Nephron progenitor cell (in vitro differentiated cells): ENCODE data around the gene CTNND1.
"Not testable (repeated sequence)": the region's sequence is repeated elsewhere in the genome, so short reads cannot be mapped to it uniquely, and the experiment has no call there.

Experiments used
- DNase-seq: peaks from one replicate; pipeline ENCODE4 v3.0.0; 2021
- H3K27ac Mint-ChIP-seq: 2 replicates; pipeline ENCODE4 v1.8.0; 2021; ENCODE audit warnings: mild to moderate bottlenecking, moderate library complexity, mixed read lengths
- H3K27me3 Mint-ChIP-seq: 2 replicates; pipeline ENCODE4 v1.8.0; 2021; ENCODE audit warnings: mild to moderate bottlenecking, low read depth, mixed read lengths; ENCODE audit not compliant: poor library complexity
- H3K36me3 Mint-ChIP-seq: 2 replicates; pipeline ENCODE4 v1.8.0; 2021; ENCODE audit warnings: low read depth, mixed read lengths
- H3K4me1 Mint-ChIP-seq: 2 replicates; pipeline ENCODE4 v1.8.0; 2021; ENCODE audit warnings: mixed read lengths
- H3K4me3 Mint-ChIP-seq: 2 replicates; pipeline ENCODE4 v1.8.0; 2021; ENCODE audit warnings: mild to moderate bottlenecking, moderate library complexity, mixed read lengths
- H3K9me3 Mint-ChIP-seq: 2 replicates; pipeline ENCODE4 v1.8.0; 2021; ENCODE audit warnings: mild to moderate bottlenecking, moderate library complexity, mixed read lengths
- CTCF ChIP-seq: fragments of 200-600 bp; sonication (generic); IDR thresholded peaks from 2 replicates; pipeline ENCODE4 v1.5.0; 2021; ENCODE audit warnings: antibody characterized with exemption

Gene CTNND1

GRCh38 chr11:57815476-57815875, 53.9 kb downstream of the CTNND1 start:
- H3K27me3 Mint-ChIP-seq, result no peaks in the 10 kb centered on the region
- no peaks in the 10 kb centered on the region for H3K4me1 Mint-ChIP-seq
- no peak overlapping the region for H3K27ac Mint-ChIP-seq
- H3K9me3 Mint-ChIP-seq, result no peaks in the 10 kb centered on the region
- TF ChIP-seq CTCF, result no peak
- peaks cover 69% of the 10 kb centered on the region for H3K36me3 Mint-ChIP-seq
- no peak for DNase-seq
- H3K4me3 Mint-ChIP-seq, result no peak overlapping the region

- H3K4me3 Mint-ChIP-seq, result no peak overlapping the region
- H3K27me3 Mint-ChIP-seq, result no peaks in the 10 kb centered on the region
- peak overlapping the region; percentile 6 for H3K27ac Mint-ChIP-seq
- H3K4me1 Mint-ChIP-seq, result no peaks in the 10 kb centered on the region
- DNase-seq, result no peak
- H3K36me3 Mint-ChIP-seq, result peaks cover 68% of the 10 kb centered on the region
- no peaks in the 10 kb centered on the region for H3K9me3 Mint-ChIP-seq
- no peak for TF ChIP-seq CTCF
Observed at GRCh38 chr11:57815877-57816276, 54.3 kb downstream of the CTNND1 start.

- no peak for TF ChIP-seq CTCF
- Mint-ChIP-seq H3K36me3 (peaks cover 50% of the 10 kb centered on the region), H3K4me1 (no peaks in the 10 kb centered on the region), H3K4me3 (no peak overlapping the region), H3K27ac (no peak overlapping the region), H3K27me3 (no peaks in the 10 kb centered on the region), H3K9me3 (no peaks in the 10 kb centered on the region)
- no peak for DNase-seq
Observed at GRCh38 chr11:57818812-57819211, 57.2 kb downstream of the CTNND1 start.

- TF ChIP-seq CTCF, result no peak
- Mint-ChIP-seq H3K27ac (peak overlapping the region; percentile 87), H3K36me3 (peaks cover 44% of the 10 kb centered on the region), H3K9me3 (no peaks in the 10 kb centered on the region), H3K4me1 (no peaks in the 10 kb centered on the region), H3K4me3 (no peak overlapping the region), H3K27me3 (no peaks in the 10 kb centered on the region)
- DNase-seq, result no peak
Observed at GRCh38 chr11:57819252-57819979, 57.8 kb downstream of the CTNND1 start.

GRCh38 chr11:57823859-57824258, 62.3 kb downstream of the CTNND1 start:
- Mint-ChIP-seq H3K4me3 (no peak overlapping the region), H3K9me3 (no peaks in the 10 kb centered on the region)
- TF ChIP-seq CTCF, result no peak

GRCh38 chr11:57834852-57835251, 73.2 kb downstream of the CTNND1 start:
- H3K36me3 Mint-ChIP-seq, result no peaks in the 10 kb centered on the region
- no peaks in the 10 kb centered on the region for H3K27me3 Mint-ChIP-seq
- H3K4me1 Mint-ChIP-seq, result peaks cover 8% of the 10 kb centered on the region
- H3K27ac Mint-ChIP-seq, result no peak overlapping the region
- no peak for DNase-seq
- no peak overlapping the region for H3K4me3 Mint-ChIP-seq
- H3K9me3 Mint-ChIP-seq, result no peaks in the 10 kb centered on the region
- no peak for TF ChIP-seq CTCF

More at GRCh38 chr11:57823859-57824258, 62.3 kb downstream of the CTNND1 start:
- Mint-ChIP-seq H3K27me3 (no peaks in the 10 kb centered on the region), H3K27ac (no peak overlapping the region), H3K36me3 (peaks cover 5% of the 10 kb centered on the region), H3K4me1 (no peaks in the 10 kb centered on the region)
- DNase-seq, result no peak

GRCh38 chr11:57838609-57839008, 77.0 kb downstream of the CTNND1 start:
- H3K4me1 Mint-ChIP-seq, H3K9me3 Mint-ChIP-seq, H3K27me3 Mint-ChIP-seq, H3K27ac Mint-ChIP-seq, DNase-seq, H3K36me3 Mint-ChIP-seq, H3K4me3 Mint-ChIP-seq: not testable (repeated sequence)
